T-helper 1 cell (primary cell): ENCODE data around the gene NCK2.
A peak's percentile ranks its signal among the peaks of the same experiment; 100 is the strongest.

Experiments
- DNase-seq, 5 donors: peaks; one replicate each; pipeline ENCODE4 v3.0.0-alpha.2; 2012 to 2020

The NCK2 gene

GRCh38 chr2:105852066-105852465 lies 107.4 kb downstream of the NCK2 start:
- no peak for DNase-seq

GRCh38 chr2:105853354-105854088 lies 108.8 kb downstream of the NCK2 start:
- no peak for DNase-seq

GRCh38 chr2:105854972-105855371 lies 110.3 kb downstream of the NCK2 start:
- no peak for DNase-seq

GRCh38 chr2:105856581-105856980 lies 111.9 kb downstream of the NCK2 start:
- no peak for DNase-seq

GRCh38 chr2:105857076-105857740 lies 112.5 kb downstream of the NCK2 start:
- DNase-seq = peak in 4 of 5 donors; percentile 33 to 45 (median 40)

- DNase-seq = no peak
Measured at GRCh38 chr2:105858868-105859693, 114.4 kb downstream of the NCK2 start.

- no peak for DNase-seq
Measured at GRCh38 chr2:105859694-105859951, 114.9 kb downstream of the NCK2 start.

GRCh38 chr2:105860567-105860966 lies 115.9 kb downstream of the NCK2 start:
- no peak for DNase-seq

- no peak for DNase-seq
Measured at GRCh38 chr2:105861200-105861599, 116.5 kb downstream of the NCK2 start.

- no peak for DNase-seq
Measured at GRCh38 chr2:105862843-105863242, 118.1 kb downstream of the NCK2 start.

GRCh38 chr2:105864262-105864661 lies 119.5 kb downstream of the NCK2 start:
- no peak for DNase-seq

GRCh38 chr2:105865222-105865913 lies 120.7 kb downstream of the NCK2 start:
- DNase-seq = no peak

- DNase-seq = no peak
Measured at GRCh38 chr2:105866216-105867185, 121.8 kb downstream of the NCK2 start.

GRCh38 chr2:105867587-105867986 lies 122.9 kb downstream of the NCK2 start:
- no peak for DNase-seq

GRCh38 chr2:105868060-105868459 lies 123.3 kb downstream of the NCK2 start:
- DNase-seq = no peak

- no peak for DNase-seq
Measured at GRCh38 chr2:105869341-105869740, 124.6 kb downstream of the NCK2 start.

GRCh38 chr2:105870062-105870461 lies 125.3 kb downstream of the NCK2 start:
- no peak for DNase-seq

GRCh38 chr2:105870858-105871257 lies 126.1 kb downstream of the NCK2 start:
- no peak for DNase-seq

- no peak for DNase-seq
Measured at GRCh38 chr2:105872142-105872728, 127.5 kb downstream of the NCK2 start.

- no peak for DNase-seq
Measured at GRCh38 chr2:105872830-105873229, 128.1 kb downstream of the NCK2 start.

GRCh38 chr2:105873281-105873680 lies 128.6 kb downstream of the NCK2 start:
- no peak for DNase-seq

GRCh38 chr2:105873721-105874120 lies 129.0 kb downstream of the NCK2 start:
- peak in 2 of 5 donors; percentile 39 to 50 for DNase-seq
